ENCODE measurements around the gene AGO4.
"Not testable (repeated sequence)": the region's sequence is repeated elsewhere in the genome, so short reads cannot be mapped to it uniquely, and the experiment has no call there.

- TF ChIP-seq, protein P1, sequence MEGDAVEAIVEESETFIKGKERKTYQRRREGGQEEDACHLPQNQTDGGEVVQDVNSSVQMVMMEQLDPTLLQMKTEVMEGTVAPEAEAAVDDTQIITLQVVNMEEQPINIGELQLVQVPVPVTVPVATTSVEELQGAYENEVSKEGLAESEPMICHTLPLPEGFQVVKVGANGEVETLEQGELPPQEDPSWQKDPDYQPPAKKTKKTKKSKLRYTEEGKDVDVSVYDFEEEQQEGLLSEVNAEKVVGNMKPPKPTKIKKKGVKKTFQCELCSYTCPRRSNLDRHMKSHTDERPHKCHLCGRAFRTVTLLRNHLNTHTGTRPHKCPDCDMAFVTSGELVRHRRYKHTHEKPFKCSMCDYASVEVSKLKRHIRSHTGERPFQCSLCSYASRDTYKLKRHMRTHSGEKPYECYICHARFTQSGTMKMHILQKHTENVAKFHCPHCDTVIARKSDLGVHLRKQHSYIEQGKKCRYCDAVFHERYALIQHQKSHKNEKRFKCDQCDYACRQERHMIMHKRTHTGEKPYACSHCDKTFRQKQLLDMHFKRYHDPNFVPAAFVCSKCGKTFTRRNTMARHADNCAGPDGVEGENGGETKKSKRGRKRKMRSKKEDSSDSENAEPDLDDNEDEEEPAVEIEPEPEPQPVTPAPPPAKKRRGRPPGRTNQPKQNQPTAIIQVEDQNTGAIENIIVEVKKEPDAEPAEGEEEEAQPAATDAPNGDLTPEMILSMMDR (optimal IDR thresholded peaks at IDR 0.05 in 1 of 3, IDR thresholded peaks at IDR 0.05 in 1 of 3, conservative IDR thresholded peaks at IDR 0.05 in 1 of 3; ENCODE audit: extremely low read depth in 1 of 3, insufficient read depth in 2 of 3, low read length in 3 of 3) = not testable (repeated sequence)
- not testable (repeated sequence) for TF ChIP-seq EZH2 (IDR thresholded peaks at IDR 0.05; ENCODE audit: low read length)
Observed at GRCh38 chr1:35798019-35798418, 9.8 kb upstream of the AGO4 start.
